ENCODE data around the gene WWOX. TPM values are rescaled to one million over a fixed set of nuclear protein-coding genes. Genes with fewer than 3 reads are reported as not detected.
A peak's percentile ranks its signal among the peaks of the same experiment; 100 is the strongest.

Gene WWOX
- total RNA-seq, 1 donor from 2014 or later, result 19.2 TPM

GRCh38 chr16:78929841-78930240 lies 830.4 kb downstream of the WWOX start:
- intact Hi-C loops (cut with DNase I), result no loop called here
- TF ChIP-seq CTCF (IDR thresholded peaks at IDR 0.05), result no peak
- DNase-seq (no peak), ATAC-seq (no peak)
- H3K27ac ChIP-seq, result no peak overlapping the region
- H3K4me1 ChIP-seq, result no peaks in the 10 kb centered on the region
- no peaks in the 10 kb centered on the region for H3K27me3 ChIP-seq (ENCODE audit: low read depth)
- no peaks in the 10 kb centered on the region for H3K36me3 ChIP-seq
- no peaks in the 10 kb centered on the region for H3K9me3 ChIP-seq
- H3K4me3 ChIP-seq, result no peak overlapping the region

- DNase-seq, result no peak
- Histone ChIP-seq H3K27ac (no peak overlapping the region), H3K9me3 (no peaks in the 10 kb centered on the region), H3K4me1 (no peaks in the 10 kb centered on the region), H3K27me3 (ENCODE audit: low read depth) (no peaks in the 10 kb centered on the region), H3K4me3 (no peak overlapping the region), H3K36me3 (no peaks in the 10 kb centered on the region)
- intact Hi-C loops (cut with DNase I), result no loop called here
- TF ChIP-seq CTCF (IDR thresholded peaks at IDR 0.05), result no peak
- ATAC-seq, result no peak
Observed at GRCh38 chr16:78930561-78930960, 831.1 kb downstream of the WWOX start.

GRCh38 chr16:78931267-78931666 lies 831.8 kb downstream of the WWOX start:
- no peak for DNase-seq

GRCh38 chr16:78931678-78932077 lies 832.2 kb downstream of the WWOX start:
- Histone ChIP-seq H3K4me3 (no peak overlapping the region), H3K36me3 (no peaks in the 10 kb centered on the region), H3K27me3 (ENCODE audit: low read depth) (no peaks in the 10 kb centered on the region), H3K9me3 (no peaks in the 10 kb centered on the region), H3K4me1 (no peaks in the 10 kb centered on the region), H3K27ac (no peak overlapping the region)
- ATAC-seq (no peak), DNase-seq (no peak)
- no peak for TF ChIP-seq CTCF (IDR thresholded peaks at IDR 0.05)
- intact Hi-C loops (cut with DNase I), result no loop called here

More at GRCh38 chr16:78931267-78931666, 831.8 kb downstream of the WWOX start:
- TF ChIP-seq CTCF (IDR thresholded peaks at IDR 0.05), result no peak
- H3K4me1 ChIP-seq, result no peaks in the 10 kb centered on the region
- H3K27ac ChIP-seq, result no peak overlapping the region
- intact Hi-C loops (cut with DNase I), result no loop called here
- ATAC-seq, result no peak
- no peaks in the 10 kb centered on the region for H3K27me3 ChIP-seq (ENCODE audit: low read depth)
- no peaks in the 10 kb centered on the region for H3K9me3 ChIP-seq
- H3K4me3 ChIP-seq, result no peak overlapping the region
- no peaks in the 10 kb centered on the region for H3K36me3 ChIP-seq

- no peak overlapping the region for H3K4me3 ChIP-seq
- no peaks in the 10 kb centered on the region for H3K36me3 ChIP-seq
- peak; percentile 43 for DNase-seq
- intact Hi-C loops (cut with DNase I), result no loop called here
- TF ChIP-seq CTCF (IDR thresholded peaks at IDR 0.05), result no peak
- no peaks in the 10 kb centered on the region for H3K9me3 ChIP-seq
- no peak overlapping the region for H3K27ac ChIP-seq
- ATAC-seq, result peak in 1 of 2 donors; percentile 41
- no peaks in the 10 kb centered on the region for H3K4me1 ChIP-seq
- no peaks in the 10 kb centered on the region for H3K27me3 ChIP-seq (ENCODE audit: low read depth)
Observed at GRCh38 chr16:78932355-78932943, 833.0 kb downstream of the WWOX start.

Data from lower lobe of right lung (tissue), 2 donors.